ENCODE measurements around the gene NDUFA13. TPM values are rescaled to one million over a fixed set of nuclear protein-coding genes. Genes with fewer than 3 reads are reported as not detected.

The NDUFA13 gene
- total RNA-seq, 1 experiment from 2014 or later = 489 TPM

DNA sequence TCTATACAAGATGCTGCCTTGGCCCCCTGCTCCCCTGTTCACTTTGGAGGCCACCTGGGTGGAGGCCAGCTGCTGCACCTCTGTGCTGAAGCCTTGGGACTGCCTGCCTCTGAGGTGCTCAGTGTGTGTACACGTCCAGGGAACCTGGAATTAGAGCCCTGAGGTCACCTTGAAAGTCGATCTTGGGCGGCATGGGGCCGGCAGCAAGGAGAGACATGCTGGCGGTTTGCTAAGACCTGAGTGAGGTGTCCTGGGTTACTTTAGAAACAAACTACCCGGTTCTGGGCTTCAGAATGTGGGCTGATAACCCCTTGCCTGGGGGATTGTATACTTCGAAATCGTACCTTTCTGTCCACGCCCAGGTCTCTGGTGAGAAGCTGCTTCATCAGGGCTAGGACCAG lies 26.2 kb upstream of the NDUFA13 start:
- no CpG with 5 or more reads among the region's 9 CpGs for WGBS (ENCODE audit: extremely low coverage, insufficient read length, low lambda C conversion rate)
- Histone ChIP-seq H2AK5ac (ENCODE audit: insufficient read length, low read length) (no peak overlapping the region), H3T11ph (ENCODE audit: low read length) (no peak overlapping the region), H2BK20ac (ENCODE audit: low read depth, low read length, poor library complexity, severe bottlenecking) (no peak overlapping the region), H3K56ac (ENCODE audit: insufficient read length, low read depth, low read length) (no peak overlapping the region), H4K20me1 (ENCODE audit: control insufficient read depth, insufficient read depth, insufficient read length) (no peaks in the 10 kb centered on the region), H3K27ac (ENCODE audit: insufficient read length, low read depth, low read length) (peak overlapping the region; percentile 21), H3K27me3 (ENCODE audit: insufficient read depth, low read length) (no peaks in the 10 kb centered on the region), H2BK15ac (ENCODE audit: low read depth, low read length) (no peak overlapping the region), H4K8ac (replicated peaks; ENCODE audit: insufficient read length, low read depth, low read length) (no peak overlapping the region), H3K4me2 (ENCODE audit: insufficient read depth, insufficient read length, low read length) (no peak overlapping the region), H3K4ac (ENCODE audit: low read depth, low read length) (no peak overlapping the region), H3K23me2 (ENCODE audit: insufficient read length, low read depth, low read length, poor library complexity, severe bottlenecking) (no peaks in the 10 kb centered on the region), H3K4me1 (ENCODE audit: insufficient read depth, low read length) (peaks cover 9% of the 10 kb centered on the region; the same call in 1 of the 2 replicates), H3K9me3 (ENCODE audit: control insufficient read depth, low read depth, low read length) (no peaks in the 10 kb centered on the region), H4K91ac (ENCODE audit: insufficient read length, low read depth, low read length) (peak overlapping the region; percentile 6), H2BK12ac (ENCODE audit: insufficient read length, low read depth, low read length) (no peak overlapping the region), H3K79me2 (ENCODE audit: insufficient read depth, low read length) (peaks cover 4% of the 10 kb centered on the region; the same call in 1 of the 2 replicates), H3K9ac (ENCODE audit: extremely low read depth, insufficient read length, low read length) (no peak overlapping the region), H3K14ac (ENCODE audit: insufficient read depth, low read length) (no peak overlapping the region), H2BK120ac (ENCODE audit: low read depth, low read length, poor library complexity, severe bottlenecking) (no peak overlapping the region), H3K18ac (ENCODE audit: insufficient read length, low read depth, low read length) (peak overlapping the region; percentile 33), H4K5ac (ENCODE audit: insufficient read length, low read depth, low read length) (no peak overlapping the region), H3K23ac (ENCODE audit: insufficient read length, low read depth, low read length) (no peak overlapping the region), H2AFZ (ENCODE audit: low read length) (no peak overlapping the region), H2BK5ac (ENCODE audit: insufficient read length, low read length) (no peak overlapping the region), H3K79me1 (ENCODE audit: insufficient read depth, low read depth, low read length, poor library complexity, severe bottlenecking) (no peaks in the 10 kb centered on the region)
- TF ChIP-seq, protein P1, sequence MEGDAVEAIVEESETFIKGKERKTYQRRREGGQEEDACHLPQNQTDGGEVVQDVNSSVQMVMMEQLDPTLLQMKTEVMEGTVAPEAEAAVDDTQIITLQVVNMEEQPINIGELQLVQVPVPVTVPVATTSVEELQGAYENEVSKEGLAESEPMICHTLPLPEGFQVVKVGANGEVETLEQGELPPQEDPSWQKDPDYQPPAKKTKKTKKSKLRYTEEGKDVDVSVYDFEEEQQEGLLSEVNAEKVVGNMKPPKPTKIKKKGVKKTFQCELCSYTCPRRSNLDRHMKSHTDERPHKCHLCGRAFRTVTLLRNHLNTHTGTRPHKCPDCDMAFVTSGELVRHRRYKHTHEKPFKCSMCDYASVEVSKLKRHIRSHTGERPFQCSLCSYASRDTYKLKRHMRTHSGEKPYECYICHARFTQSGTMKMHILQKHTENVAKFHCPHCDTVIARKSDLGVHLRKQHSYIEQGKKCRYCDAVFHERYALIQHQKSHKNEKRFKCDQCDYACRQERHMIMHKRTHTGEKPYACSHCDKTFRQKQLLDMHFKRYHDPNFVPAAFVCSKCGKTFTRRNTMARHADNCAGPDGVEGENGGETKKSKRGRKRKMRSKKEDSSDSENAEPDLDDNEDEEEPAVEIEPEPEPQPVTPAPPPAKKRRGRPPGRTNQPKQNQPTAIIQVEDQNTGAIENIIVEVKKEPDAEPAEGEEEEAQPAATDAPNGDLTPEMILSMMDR (conservative IDR thresholded peaks at IDR 0.05) = no peak
- Mint-ChIP-seq H3K4me1 (peaks cover 49 to 53% of the 10 kb centered on the region in 2 experiments), H3K4me3 (peak overlapping the region in 1 of 2 experiments; percentile 26; a peak in 1 of 5 replicates), H3K27ac (peak overlapping the region; percentile 97 to 99 (median 98)), H3K9me3 (no peaks in the 10 kb centered on the region), H3K36me3 (ENCODE audit: insufficient read depth in 1 of 3, low read depth in 3 of 3) (peaks cover 19 to 45% (median 36%) of the 10 kb centered on the region in 3 experiments; a peak in 6 of 7 replicates), H3K27me3 (ENCODE audit: low read depth) (no peaks in the 10 kb centered on the region)
- no peak for DNase-seq

All from H9 (cell line).